ENCODE data around the gene SLC6A1. TPM values are rescaled to one million over a fixed set of nuclear protein-coding genes. Genes with fewer than 3 reads are reported as not detected.

SLC6A1 gene
- 6.3 TPM for total RNA-seq

- peak; percentile 67 for ATAC-seq
Observed at GRCh38 chr3:10992017-10992942, at the start of gene SLC6A1. TSS of gene SLC6A1 (plus strand) at chr3:10992748. CDS start at chr3:11017212, 24,464 bp downstream.

GRCh38 chr3:10944866-10945265, 47.7 kb upstream of the SLC6A1 start:
- ATAC-seq, result no peak

GRCh38 chr3:10945683-10946287, 46.8 kb upstream of the SLC6A1 start:
- ATAC-seq, result peak; percentile 61

- ATAC-seq, result no peak
Observed at GRCh38 chr3:10946526-10946925, 46.0 kb upstream of the SLC6A1 start.

- no peak for ATAC-seq
Observed at GRCh38 chr3:10948326-10948725, 44.2 kb upstream of the SLC6A1 start.

- no peak for ATAC-seq
Observed at GRCh38 chr3:10949197-10949596, 43.4 kb upstream of the SLC6A1 start.

GRCh38 chr3:10950476-10951294, 41.9 kb upstream of the SLC6A1 start:
- ATAC-seq, result peak; percentile 52

- ATAC-seq, result no peak
Observed at GRCh38 chr3:10951295-10951926, 41.1 kb upstream of the SLC6A1 start.

- ATAC-seq, result no peak
Observed at GRCh38 chr3:10952525-10952924, 40.0 kb upstream of the SLC6A1 start.

- no peak for ATAC-seq
Observed at GRCh38 chr3:10954740-10955139, 37.8 kb upstream of the SLC6A1 start.

GRCh38 chr3:10955711-10956453, 36.7 kb upstream of the SLC6A1 start:
- ATAC-seq, result no peak

GRCh38 chr3:10956531-10956930, 36.0 kb upstream of the SLC6A1 start:
- no peak for ATAC-seq

- ATAC-seq, result no peak
Observed at GRCh38 chr3:10956986-10957385, 35.6 kb upstream of the SLC6A1 start.

GRCh38 chr3:10957976-10958749, 34.4 kb upstream of the SLC6A1 start:
- no peak for ATAC-seq

- no peak for ATAC-seq
Observed at GRCh38 chr3:10960255-10960654, 32.3 kb upstream of the SLC6A1 start.

- ATAC-seq, result no peak
Observed at GRCh38 chr3:10961921-10962320, 30.6 kb upstream of the SLC6A1 start.

GRCh38 chr3:10962481-10963036, 30.0 kb upstream of the SLC6A1 start:
- no peak for ATAC-seq

GRCh38 chr3:10964537-10965167, 27.9 kb upstream of the SLC6A1 start:
- ATAC-seq, result peak; percentile 35

GRCh38 chr3:10968401-10968800, 24.1 kb upstream of the SLC6A1 start:
- ATAC-seq, result no peak

- ATAC-seq, result no peak
Observed at GRCh38 chr3:10970306-10970960, 22.1 kb upstream of the SLC6A1 start.
